ENCODE measurements around the gene NELFCD.

- TF ChIP-seq CTCF (IDR thresholded peaks at IDR 0.05 in 2 of 3, conservative IDR thresholded peaks at IDR 0.05 in 1 of 3; ENCODE audit: control insufficient read depth in 2 of 3, extremely low read depth in 1 of 3, insufficient read depth in 1 of 3, low read depth in 3 of 3, low read length in 3 of 3) = no peak
- TF ChIP-seq YY1 (IDR thresholded peaks at IDR 0.05; ENCODE audit: low read depth, low read length) = no peak
- TF ChIP-seq PAX8 (IDR thresholded peaks at IDR 0.05) = no peak
- TF ChIP-seq POLR2AphosphoS5 (IDR thresholded peaks at IDR 0.05; ENCODE audit: low read length) = no peak
- no peak for TF ChIP-seq MTA3 (IDR thresholded peaks at IDR 0.05; ENCODE audit: borderline replicate concordance, low read length)
- TF ChIP-seq CREB1 (IDR thresholded peaks at IDR 0.05; ENCODE audit: low read depth) = no peak
- TF ChIP-seq EP300 (IDR thresholded peaks at IDR 0.05; ENCODE audit: borderline replicate concordance in 1 of 2, control insufficient read depth in 1 of 2, low read depth in 2 of 2, low read length in 2 of 2) = no peak
- TF ChIP-seq E2F4 (IDR thresholded peaks at IDR 0.05; ENCODE audit: low read depth, low read length) = no peak
- no peak for TF ChIP-seq CHD1 (IDR thresholded peaks at IDR 0.05; ENCODE audit: low read depth, low read length)
- no peak for TF ChIP-seq NFIC (IDR thresholded peaks at IDR 0.05; ENCODE audit: low read depth, low read length)
Measured at GRCh38 chr20:59022754-59023153, 41.7 kb downstream of the NELFCD start.
